ENCODE data around the gene IFT80. TPM values are rescaled to one million over a fixed set of nuclear protein-coding genes. Genes with fewer than 3 reads are reported as not detected.

IFT80 gene
- total RNA-seq, 1 experiment from 2014 or later = 26.9 TPM

- TF ChIP-seq FOXP1 (CRISPR knock-in tag; IDR thresholded peaks at IDR 0.05; ENCODE audit: borderline replicate concordance) (no peak), NFYB (CRISPR knock-in tag; conservative IDR thresholded peaks at IDR 0.05; ENCODE audit: low read depth) (no peak), SMAD3 (CRISPR knock-in tag; IDR thresholded peaks at IDR 0.05; ENCODE audit: borderline replicate concordance) (no peak), ZNF281 (CRISPR knock-in tag; IDR thresholded peaks at IDR 0.05) (no peak), USF2 (CRISPR knock-in tag; IDR thresholded peaks at IDR 0.05) (no peak)
These were observed 5.5 kb downstream of the IFT80 start (continued) for GRCh38 chr3:160393346-160394008.

- DNase-seq (ENCODE audit: low spot score) = no peak
- ChIA-PET CTCF (no interaction called here), POLR2A (interaction anchor here (0.5 kb wide), 1 partner anchor 13 kb away, joined by 3 read pairs; no protein-coding TSS in a partner anchor)
- ATAC-seq = no peak
- no peak overlapping the region for H3K27ac Mint-ChIP-seq
- H3K27me3 Mint-ChIP-seq (ENCODE audit: low read depth) = no peaks in the 10 kb centered on the region
- no peaks in the 10 kb centered on the region for H3K9me3 Mint-ChIP-seq
- H3K4me1 Mint-ChIP-seq = no peaks in the 10 kb centered on the region
- H3K36me3 Mint-ChIP-seq = no peaks in the 10 kb centered on the region
- no peak for TF ChIP-seq ATF3 (CRISPR knock-in tag; conservative IDR thresholded peaks at IDR 0.05)
- no peak for TF ChIP-seq ELF4 (CRISPR knock-in tag; IDR thresholded peaks at IDR 0.05; ENCODE audit: low read depth)
- TF ChIP-seq ZNF121 (CRISPR knock-in tag; IDR thresholded peaks at IDR 0.05) = peak; percentile 60
- no peak overlapping the region for H3K4me3 Mint-ChIP-seq
These were observed 6.2 kb downstream of the IFT80 start for GRCh38 chr3:160392798-160393197.

GRCh38 chr3:160390565-160391138 lies 8.4 kb downstream of the IFT80 start:
- no peak overlapping the region for H3K27ac Mint-ChIP-seq
- TF ChIP-seq PREB (CRISPR knock-in tag; IDR thresholded peaks at IDR 0.05; ENCODE audit: borderline replicate concordance) = no peak
- no peak for TF ChIP-seq ZNF232 (CRISPR knock-in tag; IDR thresholded peaks at IDR 0.05)
- ChIA-PET CTCF (no interaction called here), POLR2A (no interaction called here)
- no peak overlapping the region for H3K4me3 Mint-ChIP-seq
- H3K27me3 Mint-ChIP-seq (ENCODE audit: low read depth) = no peaks in the 10 kb centered on the region
- no peaks in the 10 kb centered on the region for H3K9me3 Mint-ChIP-seq
- no peaks in the 10 kb centered on the region for H3K36me3 Mint-ChIP-seq
- ATAC-seq = no peak
- DNase-seq (ENCODE audit: low spot score) = no peak
- H3K4me1 Mint-ChIP-seq = peaks cover 1% of the 10 kb centered on the region; the same call in 1 of the 2 replicates

GRCh38 chr3:160384639-160385318 lies 14.2 kb downstream of the IFT80 start:
- CTCF ChIA-PET = no interaction called here
- POLR2A ChIA-PET = no interaction called here
- DNase-seq (ENCODE audit: low spot score) = no peak
- Mint-ChIP-seq H3K36me3 (no peaks in the 10 kb centered on the region), H3K4me1 (peaks cover 31% of the 10 kb centered on the region), H3K4me3 (no peak overlapping the region), H3K27ac (peak overlapping the region; percentile 58), H3K27me3 (ENCODE audit: low read depth) (no peaks in the 10 kb centered on the region), H3K9me3 (no peaks in the 10 kb centered on the region)
- peak; percentile 88 for ATAC-seq
- no peak for TF ChIP-seq ZNF121 (CRISPR knock-in tag; IDR thresholded peaks at IDR 0.05)

All from WTC11 (cell line).